ENCODE measurements around the gene TOMM70.
"Not testable (repeated sequence)": the region's sequence is repeated elsewhere in the genome, so short reads cannot be mapped to it uniquely, and the experiment has no call there.

The TOMM70 gene

DNA sequence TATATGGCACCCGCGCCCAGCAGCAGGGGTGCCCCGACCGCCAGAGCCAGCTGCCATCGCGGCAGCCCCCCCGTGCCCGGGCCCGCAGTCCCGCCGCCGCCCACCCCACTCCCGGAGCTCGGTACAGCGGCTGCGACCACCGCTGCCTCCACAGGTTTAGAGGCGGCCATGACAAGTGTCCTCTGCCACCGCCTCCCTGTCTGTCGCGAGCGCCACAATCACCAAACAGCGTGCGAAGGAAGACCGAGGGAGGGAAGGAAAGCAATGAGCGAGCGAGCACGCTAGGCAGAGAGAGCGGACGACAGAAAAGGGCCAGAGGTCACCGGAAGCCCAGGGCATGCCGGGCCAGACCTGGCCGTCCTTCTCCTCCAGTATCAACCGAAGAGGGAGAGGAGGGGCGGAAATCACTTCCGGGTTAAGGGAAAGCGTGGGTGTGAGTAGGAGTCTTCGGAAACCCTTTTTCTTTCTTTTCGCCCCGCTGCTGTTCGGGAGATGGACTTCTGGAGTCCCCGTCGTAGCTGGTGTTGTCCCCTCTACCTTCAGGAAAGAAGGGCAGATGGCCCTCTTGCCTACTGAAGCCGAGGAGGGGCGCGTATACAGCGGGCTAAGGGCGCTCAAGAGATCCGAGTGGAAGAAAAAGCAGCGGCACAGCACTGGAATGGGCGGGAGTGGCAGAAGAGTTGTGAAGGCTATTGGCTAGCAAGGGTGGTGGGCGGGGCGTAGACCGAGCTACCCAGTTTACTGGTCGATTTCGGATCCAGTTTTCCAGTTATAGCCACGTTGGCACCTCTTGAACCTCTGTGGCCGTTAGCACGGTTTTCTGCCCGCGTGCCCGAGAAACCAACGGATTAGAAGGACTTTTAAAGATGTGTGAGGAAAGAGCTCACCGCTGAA, at the start of gene TOMM70, which contains the start of gene LNP1:
Gene TOMM70 (minus strand): TSS at position 310 of the 894 bp plus-strand sequence. CDS start 140 bp downstream, at position 170.
Gene LNP1 (plus strand): TSS at position 760 of the 894 bp plus-strand sequence. CDS start 28,191 bp downstream, outside the sequence.
- peak; percentile 84 for DNase-seq (ENCODE audit: low read depth)

DNA sequence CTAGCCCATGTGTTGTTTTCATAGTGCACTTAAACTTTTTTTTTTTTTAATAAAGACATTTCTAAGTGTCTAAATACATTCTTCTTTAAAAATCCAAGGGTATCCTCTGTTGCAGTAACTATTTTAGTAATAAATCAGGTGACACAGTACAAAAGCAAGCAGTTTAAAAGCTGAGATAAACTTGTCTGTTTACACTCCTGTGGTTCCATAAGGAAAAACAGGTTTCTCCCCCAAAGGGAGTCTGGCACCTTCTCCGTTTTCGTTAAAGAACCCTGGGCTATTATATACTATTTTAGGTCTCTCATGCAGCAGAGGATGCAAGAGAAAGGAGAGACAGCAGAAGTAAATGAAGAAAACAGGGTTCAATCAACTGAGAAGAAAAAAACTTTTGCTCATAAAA, 48.3 kb upstream of the TOMM70 start:
- no peak for DNase-seq (ENCODE audit: low read depth)

GRCh38 chr3:100448079-100448478, 47.2 kb upstream of the TOMM70 start:
- DNase-seq (ENCODE audit: low read depth) = no peak

- not testable (repeated sequence) for DNase-seq (ENCODE audit: low read depth)
These were observed 46.2 kb upstream of the TOMM70 start for GRCh38 chr3:100447067-100447466.

GRCh38 chr3:100443690-100444089, 42.8 kb upstream of the TOMM70 start:
- DNase-seq (ENCODE audit: low read depth) = no peak

- no peak for DNase-seq (ENCODE audit: low read depth)
These were observed 40.0 kb upstream of the TOMM70 start for GRCh38 chr3:100440895-100441294.

- no peak for DNase-seq (ENCODE audit: low read depth)
These were observed 37.7 kb upstream of the TOMM70 start for GRCh38 chr3:100438623-100438974.

GRCh38 chr3:100437721-100438622, 37.1 kb upstream of the TOMM70 start:
- no peak for DNase-seq (ENCODE audit: low read depth)

DNA sequence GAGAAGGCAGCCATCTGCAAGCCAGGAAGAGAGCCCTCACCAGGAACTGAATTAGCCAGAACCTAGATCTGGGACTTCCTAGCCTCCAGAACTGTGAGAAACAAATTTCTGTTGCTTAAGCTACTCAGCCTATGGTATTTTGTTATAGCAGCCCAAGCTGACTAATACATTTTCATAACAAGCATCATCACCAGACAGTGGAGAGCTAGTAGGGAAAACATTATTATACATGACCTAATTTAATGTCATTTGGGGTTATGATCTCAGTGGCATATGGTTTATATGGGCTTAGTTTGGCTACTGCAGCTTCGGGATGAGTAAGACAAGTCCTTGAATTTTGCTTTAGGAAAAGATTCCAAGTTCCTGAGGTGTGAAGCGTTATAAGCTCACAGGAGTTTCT, 36.1 kb upstream of the TOMM70 start:
- no peak for DNase-seq (ENCODE audit: low read depth)

DNA sequence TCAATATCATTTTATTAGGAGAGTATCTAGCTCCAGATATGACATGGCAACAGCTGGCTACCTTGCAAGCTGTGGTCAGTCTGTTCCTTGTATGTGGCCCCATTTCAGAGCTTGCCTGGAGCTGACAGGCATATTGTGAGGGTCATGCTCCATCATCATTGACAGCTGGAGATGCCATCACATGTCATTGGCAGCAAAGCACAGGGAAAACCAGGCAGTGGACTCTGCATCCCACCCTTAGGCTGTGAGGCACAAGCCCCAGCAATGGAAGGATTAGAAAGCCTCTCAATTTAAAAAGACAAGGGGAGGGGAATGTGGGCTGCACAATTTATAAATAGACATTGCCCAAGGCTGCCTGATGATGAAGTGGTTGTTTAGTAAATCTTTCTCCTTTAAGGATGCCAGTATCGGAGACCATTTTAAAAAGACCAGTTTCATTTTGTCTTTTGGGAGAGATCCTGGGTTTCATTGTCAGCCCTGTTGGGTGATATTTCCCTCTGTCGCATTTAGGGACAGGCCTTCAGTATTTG, 28.4 kb upstream of the TOMM70 start:
- no peak for DNase-seq (ENCODE audit: low read depth)

DNA sequence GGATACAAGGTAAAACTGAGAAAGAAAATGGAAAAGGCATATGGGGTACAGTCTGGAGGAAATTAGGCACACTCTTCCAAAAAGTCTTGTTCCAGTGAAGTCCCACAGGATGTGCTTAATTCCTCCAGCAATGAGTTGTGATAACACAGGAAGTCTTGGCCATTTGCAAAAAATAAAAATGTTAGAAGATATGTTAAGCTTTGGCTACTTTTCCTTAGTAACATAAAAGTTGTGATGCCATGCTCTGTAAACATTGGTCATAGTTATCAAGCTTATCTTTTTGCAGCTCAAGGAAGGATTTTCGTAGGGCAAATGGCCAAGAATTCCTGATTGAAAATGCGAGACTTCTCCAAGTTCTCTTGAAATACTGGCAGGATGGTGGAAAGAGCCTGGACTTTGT, 26.8 kb upstream of the TOMM70 start:
- no peak for DNase-seq (ENCODE audit: low read depth)

DNA sequence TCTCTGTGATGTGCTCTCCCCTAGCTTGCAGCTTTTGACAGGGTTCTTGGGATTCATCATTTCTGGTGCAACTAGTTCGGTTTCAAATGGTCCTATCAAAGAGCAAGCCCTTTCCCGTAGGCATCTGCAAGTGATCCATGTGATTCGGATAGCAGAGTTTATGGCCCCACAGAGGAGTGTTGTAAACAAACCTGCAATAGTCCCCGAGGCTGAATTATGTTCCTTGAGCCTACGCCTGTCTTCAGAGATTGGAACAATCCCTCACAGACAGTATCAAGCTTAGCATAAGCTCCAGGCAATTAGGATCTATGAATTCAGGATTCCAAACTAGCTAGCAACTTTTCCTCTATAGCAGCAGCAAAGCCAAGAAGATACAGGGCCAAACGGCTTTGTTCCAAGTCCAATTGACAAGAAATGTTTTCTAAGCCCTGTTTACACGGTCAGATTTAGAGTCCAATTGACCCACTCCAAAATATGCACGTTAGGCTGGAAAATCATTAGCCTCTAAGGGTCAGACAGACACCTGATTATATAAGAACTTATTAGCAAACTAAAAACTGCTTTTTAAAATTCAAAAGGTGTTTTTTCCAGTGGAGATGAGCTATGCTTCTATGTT, 25.3 kb upstream of the TOMM70 start:
- DNase-seq (ENCODE audit: low read depth) = no peak

DNA sequence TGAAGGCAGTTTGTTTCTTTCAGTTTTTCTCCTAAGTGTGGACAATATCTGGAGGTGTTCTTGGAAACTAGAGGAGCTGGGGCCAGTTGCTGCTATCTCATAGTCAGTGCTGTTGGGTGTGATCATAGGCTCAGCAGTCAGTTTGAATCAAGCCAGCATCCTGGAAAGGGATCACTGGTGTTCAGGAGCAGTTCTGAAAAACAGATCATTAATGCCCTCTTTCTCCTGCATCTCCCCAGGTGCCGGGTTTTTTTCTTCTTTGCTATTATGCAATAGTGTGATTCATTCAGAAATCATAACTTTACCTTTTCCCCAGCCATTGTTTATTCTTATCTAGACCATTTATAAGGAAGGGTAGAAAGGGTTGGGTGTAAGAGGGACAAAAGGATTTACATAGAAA, 24.4 kb upstream of the TOMM70 start:
- DNase-seq (ENCODE audit: low read depth) = no peak

- DNase-seq (ENCODE audit: low read depth) = no peak
These were observed 23.4 kb upstream of the TOMM70 start for GRCh38 chr3:100424261-100424660.

GRCh38 chr3:100423611-100424010, 22.7 kb upstream of the TOMM70 start:
- DNase-seq (ENCODE audit: low read depth) = no peak

GRCh38 chr3:100420885-100421284, 20.0 kb upstream of the TOMM70 start:
- DNase-seq (ENCODE audit: low read depth) = no peak

- DNase-seq (ENCODE audit: low read depth) = no peak
These were observed 18.5 kb upstream of the TOMM70 start for GRCh38 chr3:100419406-100419805.

- DNase-seq (ENCODE audit: low read depth) = no peak
These were observed 16.0 kb upstream of the TOMM70 start for GRCh38 chr3:100416863-100417262.

DNA sequence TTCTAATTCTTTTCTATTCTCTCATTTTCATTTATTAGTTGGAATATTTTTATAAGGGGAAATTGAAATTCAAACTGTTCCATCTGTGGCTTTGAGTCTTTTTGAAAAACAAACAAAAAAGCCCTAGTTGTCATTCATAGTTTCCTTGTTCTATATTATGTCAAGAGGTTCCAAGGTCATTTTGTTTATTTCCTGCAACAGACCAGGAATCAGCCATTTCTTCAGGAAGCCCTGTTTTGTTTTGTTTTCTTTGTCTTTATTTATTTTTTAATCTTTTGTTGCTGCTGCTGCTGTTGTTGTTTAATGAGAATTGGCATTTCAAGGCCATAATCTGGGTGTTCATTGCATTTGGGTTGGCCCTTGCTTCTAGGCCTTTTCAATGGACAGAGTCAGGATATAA, 15.3 kb upstream of the TOMM70 start:
- DNase-seq (ENCODE audit: low read depth) = no peak

DNA sequence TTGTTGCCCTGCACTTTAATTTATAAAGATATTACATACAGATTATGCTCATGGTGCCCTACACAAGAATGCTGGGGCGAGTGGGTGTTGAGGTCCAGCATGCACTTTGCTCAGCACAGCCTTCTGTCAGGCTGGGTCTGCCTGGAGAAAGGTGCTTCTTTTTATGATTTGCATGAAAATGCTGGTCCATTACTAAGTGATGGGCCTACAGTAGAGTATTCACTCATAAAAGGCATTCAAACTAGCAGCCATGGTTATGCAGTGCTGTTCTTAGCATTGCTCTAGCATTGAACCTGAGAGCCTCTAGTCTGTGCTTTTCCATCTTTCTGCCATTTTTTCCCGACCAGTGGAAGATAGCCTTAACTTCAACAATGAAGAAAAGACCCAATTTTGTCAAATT, 12.7 kb upstream of the TOMM70 start:
- no peak for DNase-seq (ENCODE audit: low read depth)

DNA sequence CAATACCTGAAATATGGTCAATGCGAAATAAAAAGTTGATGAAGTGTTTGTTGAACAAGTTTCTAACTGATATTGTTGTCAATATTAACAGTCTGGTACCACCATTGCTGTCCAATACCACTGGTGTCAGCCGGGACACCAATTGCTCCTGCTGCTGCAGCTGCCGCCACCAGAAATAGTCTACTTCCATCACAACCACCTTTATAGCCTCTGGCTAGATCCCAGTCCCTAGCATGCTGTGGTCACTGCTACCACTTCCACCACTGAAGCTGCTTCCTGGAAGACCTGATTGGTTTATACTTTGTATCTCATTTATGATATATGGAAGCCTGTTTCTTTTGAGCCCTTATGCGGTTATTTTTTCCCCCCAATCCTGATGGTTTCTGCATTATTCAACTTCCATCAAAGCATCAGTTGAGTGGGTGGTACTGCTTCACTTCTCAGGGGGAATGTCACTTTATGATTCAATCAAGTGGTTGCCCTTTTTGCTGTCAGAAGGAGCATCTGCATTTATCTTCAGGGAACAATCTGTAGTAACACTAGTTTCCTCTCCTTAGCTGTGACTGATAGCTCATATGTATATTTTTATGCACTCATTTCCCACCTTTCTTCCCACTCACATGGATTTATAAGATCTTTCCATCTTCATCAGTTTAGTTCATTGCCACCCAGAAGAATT, 12.2 kb upstream of the TOMM70 start:
- DNase-seq (ENCODE audit: low read depth) = no peak
